Breast epithelium (tissue), 3 donors: ENCODE data around the gene BICD1.

Source experiments
- POLR2A ChIP-seq: fragments of 450-650 bp; IDR thresholded peaks from one replicate; pipeline ENCODE4 v1.6.1; 2016; ENCODE audit warnings: antibody characterized with exemption, mild to moderate bottlenecking, moderate library complexity
- POLR2AphosphoS5 ChIP-seq, 3 donors: sonication (generic); formaldehyde crosslinking; IDR thresholded peaks; one replicate each; pipeline ENCODE4 v1.6.1; 2017; ENCODE audit warnings: antibody characterized with exemption in 3 of 3

GRCh38 chr12:32273712-32274111 lies 167.1 kb downstream of the BICD1 start:
- TF ChIP-seq POLR2A: no peak
- no peak for TF ChIP-seq POLR2AphosphoS5 (IDR thresholded peaks at IDR 0.05)
